NK-92 (cell line): ENCODE data around the gene TDRD10.

ENCODE experiments used
- DNase-seq: peaks from one replicate; lab custom pipeline; 2025; ENCODE audit not compliant: unreplicated experiment; lab: John Stamatoyannopoulos, UW

Gene TDRD10

GRCh38 chr1:154502066-154502743, at the start of gene TDRD10, which contains the start of gene SHE:
TDRD10 (plus strand) TSS chr1:154502219; CDS start chr1:154506904, 4,685 bp downstream.
SHE (minus strand) TSS chr1:154502412; CDS start chr1:154502026, 386 bp downstream.
- DNase-seq, result no peak

GRCh38 chr1:154453161-154453560, 48.9 kb upstream of the TDRD10 start:
- DNase-seq, result no peak

- no peak for DNase-seq
These were observed 48.3 kb upstream of the TDRD10 start for GRCh38 chr1:154453574-154454352.

GRCh38 chr1:154454386-154455120, 47.5 kb upstream of the TDRD10 start:
- no peak for DNase-seq

GRCh38 chr1:154456631-154457030, 45.4 kb upstream of the TDRD10 start:
- no peak for DNase-seq

- no peak for DNase-seq
These were observed 42.9 kb upstream of the TDRD10 start for GRCh38 chr1:154459080-154459479.

GRCh38 chr1:154460695-154461260, 41.2 kb upstream of the TDRD10 start:
- DNase-seq, result no peak

- no peak for DNase-seq
These were observed 38.5 kb upstream of the TDRD10 start for GRCh38 chr1:154463512-154463990.

GRCh38 chr1:154465621-154466195, 36.3 kb upstream of the TDRD10 start:
- DNase-seq, result no peak

- DNase-seq, result no peak
These were observed 35.8 kb upstream of the TDRD10 start for GRCh38 chr1:154466206-154466605.

GRCh38 chr1:154466921-154467417, 35.0 kb upstream of the TDRD10 start:
- no peak for DNase-seq

GRCh38 chr1:154467434-154468102, 34.5 kb upstream of the TDRD10 start:
- DNase-seq, result no peak

- DNase-seq, result no peak
These were observed 33.3 kb upstream of the TDRD10 start for GRCh38 chr1:154468535-154469250.

- DNase-seq, result no peak
These were observed 32.0 kb upstream of the TDRD10 start for GRCh38 chr1:154469844-154470560.

GRCh38 chr1:154471304-154471703, 30.7 kb upstream of the TDRD10 start:
- no peak for DNase-seq

- DNase-seq, result no peak
These were observed 27.2 kb upstream of the TDRD10 start for GRCh38 chr1:154474802-154475201.

- no peak for DNase-seq
These were observed 25.2 kb upstream of the TDRD10 start for GRCh38 chr1:154476791-154477190.

GRCh38 chr1:154478013-154478412, 24.0 kb upstream of the TDRD10 start:
- no peak for DNase-seq

- no peak for DNase-seq
These were observed 23.4 kb upstream of the TDRD10 start for GRCh38 chr1:154478639-154479038.
